Measurements from ENCODE around the gene EFCAB6.

The EFCAB6 gene

DNA sequence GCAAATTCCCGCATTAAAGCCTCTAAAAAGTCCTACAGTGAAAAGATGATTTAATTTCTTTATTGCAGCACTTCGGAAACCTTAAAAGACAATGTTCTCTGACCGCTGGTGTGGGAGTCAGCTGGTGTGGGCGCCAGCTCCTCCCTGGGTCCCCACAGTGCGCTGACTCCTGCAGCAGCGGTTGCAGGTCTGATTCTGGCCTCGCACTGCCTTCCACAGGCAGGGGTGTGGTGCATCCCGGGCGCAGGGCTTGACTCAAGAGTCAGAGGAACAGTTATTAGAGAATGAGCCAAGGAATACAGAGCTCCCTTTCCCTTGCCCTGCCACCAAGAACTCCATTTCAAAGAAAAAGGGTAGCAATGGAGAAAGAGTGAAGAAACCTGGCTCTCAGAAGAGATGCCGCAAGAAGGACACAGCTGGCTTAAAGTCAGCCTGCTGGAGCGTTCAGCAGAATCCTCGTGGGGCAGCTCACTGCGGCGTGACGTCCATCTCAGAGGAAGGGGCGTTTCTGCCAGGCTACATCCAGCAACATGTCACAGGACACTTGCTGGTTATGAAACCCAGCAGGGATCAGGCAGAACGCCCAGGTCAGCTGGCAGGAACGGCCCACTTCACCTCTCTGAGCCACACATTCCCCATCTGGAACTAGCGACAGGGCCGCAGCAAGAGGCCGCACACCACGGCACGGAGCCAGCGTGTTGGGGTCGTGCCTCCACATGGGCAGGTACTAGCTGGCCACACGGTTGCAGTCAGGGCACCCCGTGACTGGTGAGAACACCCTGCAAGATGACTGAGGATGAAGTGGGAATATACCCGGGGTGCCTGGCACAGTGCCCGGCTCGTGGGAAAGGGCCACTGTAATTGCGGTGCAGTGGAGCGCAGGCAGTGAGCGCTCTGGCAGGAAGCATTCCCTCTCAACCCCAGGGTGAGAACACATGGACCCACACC is 18.1 kb upstream of the EFCAB6 start:
- Mint-ChIP-seq H3K36me3 (ENCODE audit: low read depth) (peaks cover 9% of the 10 kb centered on the region), H3K27me3 (ENCODE audit: low read depth, poor library complexity) (no peaks in the 10 kb centered on the region), H3K9me3 (no peaks in the 10 kb centered on the region), H3K4me1 (peaks cover 61% of the 10 kb centered on the region), H3K27ac (peak overlapping the region; percentile 91), H3K4me3 (no peak overlapping the region)
- TF ChIP-seq, protein P1, sequence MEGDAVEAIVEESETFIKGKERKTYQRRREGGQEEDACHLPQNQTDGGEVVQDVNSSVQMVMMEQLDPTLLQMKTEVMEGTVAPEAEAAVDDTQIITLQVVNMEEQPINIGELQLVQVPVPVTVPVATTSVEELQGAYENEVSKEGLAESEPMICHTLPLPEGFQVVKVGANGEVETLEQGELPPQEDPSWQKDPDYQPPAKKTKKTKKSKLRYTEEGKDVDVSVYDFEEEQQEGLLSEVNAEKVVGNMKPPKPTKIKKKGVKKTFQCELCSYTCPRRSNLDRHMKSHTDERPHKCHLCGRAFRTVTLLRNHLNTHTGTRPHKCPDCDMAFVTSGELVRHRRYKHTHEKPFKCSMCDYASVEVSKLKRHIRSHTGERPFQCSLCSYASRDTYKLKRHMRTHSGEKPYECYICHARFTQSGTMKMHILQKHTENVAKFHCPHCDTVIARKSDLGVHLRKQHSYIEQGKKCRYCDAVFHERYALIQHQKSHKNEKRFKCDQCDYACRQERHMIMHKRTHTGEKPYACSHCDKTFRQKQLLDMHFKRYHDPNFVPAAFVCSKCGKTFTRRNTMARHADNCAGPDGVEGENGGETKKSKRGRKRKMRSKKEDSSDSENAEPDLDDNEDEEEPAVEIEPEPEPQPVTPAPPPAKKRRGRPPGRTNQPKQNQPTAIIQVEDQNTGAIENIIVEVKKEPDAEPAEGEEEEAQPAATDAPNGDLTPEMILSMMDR (IDR thresholded peaks at IDR 0.05): no peak
- no peak for DNase-seq

DNA sequence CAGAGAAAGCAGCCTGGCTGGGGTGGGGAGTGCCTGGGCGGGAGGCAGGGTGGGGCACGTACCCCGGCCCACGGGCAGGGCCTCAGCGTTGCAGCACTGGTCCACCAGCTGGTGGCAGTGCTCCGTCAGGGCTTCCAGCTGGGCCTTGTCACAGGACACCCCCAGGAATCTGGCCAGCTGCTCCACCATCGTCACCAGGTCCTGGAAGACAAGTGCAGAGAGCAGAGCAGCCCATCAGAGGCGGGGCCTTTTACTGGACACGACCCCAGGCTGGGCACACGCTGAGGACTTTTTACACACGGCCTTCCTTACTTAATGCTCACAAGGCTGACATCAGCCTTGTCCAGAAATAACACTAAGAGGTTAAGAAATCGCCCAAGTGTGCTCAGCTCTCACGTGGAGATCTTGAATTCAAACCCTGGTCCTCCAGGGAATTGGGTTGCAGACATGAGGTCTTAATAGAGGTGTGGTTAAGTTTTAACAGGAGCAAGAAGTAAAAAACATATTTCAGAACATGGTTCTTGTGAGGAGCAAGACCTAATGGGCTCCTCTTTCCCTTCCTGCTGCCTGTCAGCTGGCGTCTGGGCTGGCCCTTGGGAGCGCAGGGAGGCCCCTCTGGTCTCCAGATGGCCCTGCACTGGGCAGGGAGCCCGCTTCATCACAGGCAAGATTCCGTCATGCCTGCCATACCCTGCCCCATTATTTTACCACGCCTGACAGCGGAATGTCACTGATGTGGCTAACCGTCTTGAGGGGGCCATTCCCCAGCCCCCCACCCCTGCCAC is 17.1 kb upstream of the EFCAB6 start:
- Mint-ChIP-seq H3K27me3 (ENCODE audit: low read depth, poor library complexity) (no peaks in the 10 kb centered on the region), H3K27ac (no peak overlapping the region), H3K4me3 (no peak overlapping the region), H3K9me3 (no peaks in the 10 kb centered on the region), H3K36me3 (ENCODE audit: low read depth) (peaks cover 9% of the 10 kb centered on the region), H3K4me1 (peaks cover 65% of the 10 kb centered on the region)
- DNase-seq: no peak
- TF ChIP-seq, protein P1 (IDR thresholded peaks at IDR 0.05): no peak

DNA sequence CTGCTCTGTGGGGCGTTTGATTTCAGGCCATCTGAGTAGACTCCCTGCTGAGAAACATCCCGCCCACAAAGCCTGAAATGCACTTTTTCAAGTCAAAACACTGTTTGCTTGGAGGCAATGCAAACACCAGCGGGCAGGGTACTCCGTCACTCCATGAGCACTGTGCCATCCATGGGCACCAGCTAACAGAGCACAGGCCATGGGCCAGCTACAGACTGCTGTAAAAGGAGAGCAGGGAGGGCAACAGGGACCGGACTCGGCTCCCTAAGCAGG is 16.6 kb upstream of the EFCAB6 start:
- Mint-ChIP-seq H3K9me3 (no peaks in the 10 kb centered on the region), H3K27ac (no peak overlapping the region), H3K4me3 (no peak overlapping the region), H3K27me3 (ENCODE audit: low read depth, poor library complexity) (no peaks in the 10 kb centered on the region), H3K4me1 (peaks cover 65% of the 10 kb centered on the region), H3K36me3 (ENCODE audit: low read depth) (peaks cover 9% of the 10 kb centered on the region)
- TF ChIP-seq, protein P1 (IDR thresholded peaks at IDR 0.05): no peak
- no peak for DNase-seq

DNA sequence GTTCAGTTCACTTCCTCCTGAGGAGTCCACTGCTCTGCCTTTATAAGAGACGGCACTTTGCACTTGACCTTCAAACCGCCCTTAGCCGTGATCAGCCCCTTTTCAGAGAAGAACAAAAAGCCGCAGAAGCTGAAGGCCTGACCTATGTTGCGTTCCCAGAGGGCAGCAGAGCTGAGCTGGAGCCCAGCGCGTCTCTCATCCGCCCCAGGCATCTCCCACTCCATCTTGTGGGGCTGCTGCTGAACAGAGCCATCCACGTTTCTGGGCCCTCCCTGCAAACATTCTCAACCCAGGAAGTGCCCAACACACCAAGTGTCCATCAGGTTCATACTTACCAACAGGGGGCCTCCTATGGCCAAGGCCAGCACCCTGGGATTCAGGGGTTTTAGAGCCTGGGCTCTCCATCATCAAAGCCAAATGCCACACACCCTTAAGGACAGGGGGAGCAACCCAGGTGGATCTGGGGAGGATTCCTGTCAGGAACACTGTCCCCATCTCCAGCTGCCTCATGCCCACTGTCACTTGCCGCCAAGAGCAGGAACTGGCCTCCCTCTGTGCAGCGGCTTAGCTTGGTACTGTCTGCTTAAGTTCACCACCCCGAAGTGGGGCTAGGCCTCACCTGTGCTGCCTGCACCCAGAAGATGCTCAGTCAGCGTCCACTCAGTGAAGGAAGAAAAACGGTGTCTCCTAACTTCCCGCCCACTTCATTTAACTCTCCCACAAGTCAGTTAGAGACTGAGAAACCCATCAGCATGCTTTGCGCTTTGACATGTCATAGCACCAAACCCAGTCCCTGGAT is 16.0 kb upstream of the EFCAB6 start:
- Mint-ChIP-seq H3K36me3 (ENCODE audit: low read depth) (peaks cover 9% of the 10 kb centered on the region), H3K27me3 (ENCODE audit: low read depth, poor library complexity) (peaks cover 2% of the 10 kb centered on the region), H3K4me1 (peaks cover 63% of the 10 kb centered on the region), H3K9me3 (no peaks in the 10 kb centered on the region), H3K27ac (no peak overlapping the region), H3K4me3 (no peak overlapping the region)
- DNase-seq: no peak
- TF ChIP-seq, protein P1 (IDR thresholded peaks at IDR 0.05): no peak

DNA sequence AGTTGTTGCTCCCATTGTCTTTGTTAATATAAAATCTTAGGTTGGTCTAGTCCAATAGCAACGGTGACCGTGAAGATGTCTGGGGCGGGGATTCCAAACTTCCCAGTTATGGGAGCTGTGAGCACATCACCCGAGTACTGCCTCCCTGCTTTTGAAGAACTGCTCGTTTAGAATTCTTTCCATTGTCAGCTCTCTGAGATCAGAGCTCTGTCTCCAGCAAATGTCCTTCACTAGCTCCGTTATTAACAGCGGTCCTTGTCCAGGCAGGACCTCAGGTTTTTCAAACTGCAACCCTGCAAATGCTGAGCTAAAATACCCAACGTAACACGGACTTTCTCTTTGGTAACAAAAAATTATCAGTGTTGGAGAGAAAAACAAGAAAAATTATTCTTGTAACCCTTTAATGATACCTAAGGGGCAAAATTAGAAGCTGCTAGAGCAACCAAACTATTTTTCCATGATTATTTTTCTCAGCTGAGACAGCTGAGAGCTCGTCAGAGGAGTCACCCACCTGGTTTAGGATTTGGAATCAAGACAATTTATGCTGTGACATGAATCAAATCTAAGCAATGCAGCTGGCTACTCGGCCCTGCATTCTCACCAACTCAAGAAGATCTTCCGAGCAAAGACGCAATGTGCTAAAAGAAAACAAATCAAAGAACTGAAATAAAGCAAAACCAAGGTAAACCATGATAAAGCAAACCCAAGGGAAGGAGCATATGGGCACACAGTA is 15.1 kb upstream of the EFCAB6 start:
- TF ChIP-seq, protein P1 (IDR thresholded peaks at IDR 0.05): no peak
- DNase-seq: no peak
- Mint-ChIP-seq H3K27me3 (ENCODE audit: low read depth, poor library complexity) (peaks cover 2% of the 10 kb centered on the region), H3K27ac (peak overlapping the region; percentile 7), H3K4me3 (no peak overlapping the region), H3K4me1 (peaks cover 68% of the 10 kb centered on the region), H3K36me3 (ENCODE audit: low read depth) (peaks cover 9% of the 10 kb centered on the region), H3K9me3 (no peaks in the 10 kb centered on the region)

Measured in nephron progenitor cell (in vitro differentiated cells).